Lower leg skin (tissue), 4 donors: ENCODE measurements around the gene DNAH9. TPM values are rescaled to one million over a fixed set of nuclear protein-coding genes. Genes with fewer than 3 reads are reported as not detected.

Experiments
- DNase-seq, 2 donors: peaks; one replicate each; pipeline ENCODE4 v3.0.0-alpha.2; 2019; ENCODE audit warnings: low spot score in 2 of 2
- H3K4me3 ChIP-seq: fragments of 200-600 bp; sonication (generic); 2 replicates; pipeline ENCODE4 v1.5.1; 2017; ENCODE audit warnings: mild to moderate bottlenecking, low read depth; ENCODE audit not compliant: poor library complexity, severe bottlenecking
- CTCF ChIP-seq, 3 donors: fragments of 450-650 bp; IDR thresholded peaks; one replicate each; pipeline ENCODE4 v1.5.1; 2016; ENCODE audit warnings: antibody characterized with exemption in 3 of 3, mild to moderate bottlenecking in 3 of 3, moderate library complexity in 2 of 3
- POLR2A ChIP-seq, 2 donors: fragments of 450-650 bp; IDR thresholded peaks; one replicate each; pipeline ENCODE4 v1.6.1; 2016 to 2017; ENCODE audit warnings: antibody characterized with exemption in 2 of 2, mild to moderate bottlenecking in 1 of 2, moderate library complexity in 1 of 2
- WGBS, 2 donors: methylation state at CpG; one replicate each; pipeline ENCODE4 v1.1.5; 2018; 5-methylcytosine and 5-hydroxymethylcytosine counted together
- intact Hi-C: fragments of 100-400 bp; cut with DNase I; formaldehyde crosslinking; loops from one replicate; pipeline ENCODE4 v1.15.0; 2023; ENCODE audit warnings: low total_unique reads
- total RNA-seq, 4 donors: library from RNA; depleted of rRNA; stranded (reverse); fragments of >200 nt; gene quantifications; one replicate each; pipeline ENCODE4 v1.1.0, GENCODE V29; 2016

Gene DNAH9
- total RNA-seq, 4 donors from 2014 or later = 1.9 to 2.6 (median 2.3) TPM

GRCh38 chr17:11757815-11758214, 159.5 kb downstream of the DNAH9 start:
- no peak for DNase-seq
- H3K4me3 ChIP-seq = no peak overlapping the region
- TF ChIP-seq POLR2A (IDR thresholded peaks at IDR 0.05) (no peak), CTCF (IDR thresholded peaks at IDR 0.05) (no peak)
- intact Hi-C loops = no loop called here
- WGBS, 2 donors = 71 to 81% methylated on average over 5 of the region's 5 CpGs

- no peak for TF ChIP-seq POLR2A (IDR thresholded peaks at IDR 0.05)
- TF ChIP-seq CTCF (IDR thresholded peaks at IDR 0.05) = no peak
- DNase-seq = no peak
- intact Hi-C loops = no loop called here
- H3K4me3 ChIP-seq = no peak overlapping the region
- WGBS, 2 donors = 93% methylated on average over 11 of the region's 11 CpGs
Observed at GRCh38 chr17:11768106-11768505, 169.8 kb downstream of the DNAH9 start.

GRCh38 chr17:11768981-11769380, 170.7 kb downstream of the DNAH9 start:
- no peak overlapping the region for H3K4me3 ChIP-seq
- intact Hi-C loops = no loop called here
- 91% methylated on average over 18 to 19 of the region's 19 CpGs for WGBS, 2 donors
- TF ChIP-seq POLR2A (IDR thresholded peaks at IDR 0.05) (no peak), CTCF (IDR thresholded peaks at IDR 0.05) (no peak)
- DNase-seq = no peak

GRCh38 chr17:11772031-11772430, 173.8 kb downstream of the DNAH9 start:
- intact Hi-C loops = no loop called here
- no peak for TF ChIP-seq CTCF (IDR thresholded peaks at IDR 0.05)
- H3K4me3 ChIP-seq = no peak overlapping the region
- no peak for DNase-seq

GRCh38 chr17:11779892-11780291, 181.6 kb downstream of the DNAH9 start:
- TF ChIP-seq POLR2A (IDR thresholded peaks at IDR 0.05) (no peak), CTCF (IDR thresholded peaks at IDR 0.05) (no peak)
- H3K4me3 ChIP-seq = no peak overlapping the region
- intact Hi-C loops = no loop called here
- no peak for DNase-seq
- WGBS, 2 donors = 23 to 32% methylated on average over 2 of the region's 2 CpGs

- WGBS, 2 donors = 35 to 54% methylated on average over 5 of the region's 5 CpGs
- no peak for DNase-seq
- no peak for TF ChIP-seq POLR2A (IDR thresholded peaks at IDR 0.05)
- TF ChIP-seq CTCF (IDR thresholded peaks at IDR 0.05) = no peak
- no peak overlapping the region for H3K4me3 ChIP-seq
- intact Hi-C loops = no loop called here
Observed at GRCh38 chr17:11780621-11781020, 182.4 kb downstream of the DNAH9 start.
